ENCODE data around the gene ARFGAP2. TPM values are rescaled to one million over a fixed set of nuclear protein-coding genes. Genes with fewer than 3 reads are reported as not detected.

ARFGAP2 gene
- total RNA-seq, result 85.1 and 96.1 TPM in 2 replicates

DNA sequence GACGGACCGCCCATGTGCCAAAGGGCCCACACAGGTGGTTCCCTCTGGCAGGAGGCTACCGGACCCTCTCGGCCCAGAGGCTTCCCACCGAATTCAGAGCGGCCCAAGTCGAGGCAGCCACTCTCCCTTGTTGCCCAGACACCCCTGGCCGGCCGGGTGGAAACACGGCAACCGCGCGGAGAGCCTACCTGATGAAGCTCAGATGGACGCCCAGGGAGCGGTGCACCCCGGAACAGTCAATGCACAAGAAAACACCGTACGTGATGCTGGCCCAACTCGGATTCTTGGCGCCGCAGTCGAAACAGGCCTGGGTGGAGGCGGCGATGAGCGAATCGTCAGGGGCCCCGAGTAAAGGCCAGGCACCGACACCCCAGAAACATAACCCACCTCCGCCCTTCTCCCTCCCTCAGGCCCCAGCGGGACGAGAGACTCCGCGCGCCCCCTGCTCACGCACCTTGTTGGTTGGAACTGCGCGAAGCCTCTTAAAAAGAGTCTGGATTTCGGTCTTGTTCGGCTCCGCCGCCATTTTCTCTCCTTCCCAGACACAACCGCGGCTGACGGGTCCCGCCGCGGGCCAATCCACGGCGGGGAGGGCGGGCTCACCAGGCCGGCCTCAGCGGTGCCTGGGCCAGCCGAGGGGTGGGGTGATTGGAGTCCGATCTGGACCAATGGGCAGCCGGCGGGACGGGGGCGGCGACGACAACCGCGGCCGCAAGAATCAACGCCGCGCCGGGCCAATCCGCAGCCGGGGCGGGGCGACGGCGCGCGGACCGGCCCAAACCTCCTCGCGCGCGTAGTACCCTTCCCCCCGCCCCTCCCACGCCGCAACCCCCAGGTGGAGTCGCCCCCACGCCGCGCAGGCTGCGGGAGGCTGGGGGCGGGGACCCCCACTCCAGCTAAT is at the start of gene ARFGAP2:
TSS of gene ARFGAP2 (minus strand) at position 552 of the 901 bp plus-strand sequence. CDS start at position 526, 26 bp downstream.

DNA sequence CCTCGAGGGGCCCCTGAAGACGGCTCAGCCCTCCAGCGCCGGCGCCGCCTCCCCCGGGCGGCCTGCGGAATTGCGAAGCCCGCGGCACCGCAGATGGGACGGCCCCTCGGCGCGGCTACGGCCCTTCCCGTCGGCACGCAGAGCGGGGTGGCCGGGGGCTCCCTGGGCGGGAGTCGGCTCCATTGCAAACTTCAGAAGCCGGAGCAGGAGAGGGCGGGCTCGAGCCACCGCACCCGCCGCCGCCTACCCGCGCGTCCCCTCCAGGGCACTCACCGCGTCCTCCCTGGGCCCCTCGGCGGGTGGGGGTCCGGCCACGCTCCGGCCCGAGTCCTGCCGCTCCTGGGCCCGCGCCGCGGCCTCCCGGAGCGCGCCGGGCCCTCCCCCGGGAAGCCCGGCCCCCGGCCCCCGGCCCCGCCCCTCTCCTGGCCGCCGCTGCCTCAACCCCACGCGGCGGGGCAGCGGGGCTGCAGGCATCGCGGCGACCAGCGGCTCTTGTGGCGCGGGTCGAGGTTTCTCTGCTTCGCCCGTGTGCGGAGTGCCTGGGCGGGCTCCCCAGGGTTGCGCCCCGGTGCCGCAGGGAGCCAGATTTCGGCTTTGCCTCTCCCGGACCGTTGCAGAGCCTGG is 9.5 kb upstream of the ARFGAP2 start, which contains the start of gene PACSIN3:
TSS of gene PACSIN3 (minus strand) at position 359 of the 624 bp plus-strand sequence. CDS start 3,707 bp downstream, outside the sequence.

Other genes with a start within 250 kb of the ARFGAP2 start
- gene CSTPP1, start 240.1 kb downstream of the ARFGAP2 start, total RNA-seq, result 5.1 and 15.7 TPM in 2 replicates
- 71.7 and 86.5 TPM in 2 replicates for gene PACSIN3, start 9.6 kb upstream of the ARFGAP2 start, total RNA-seq
- gene DDB2, start 38.1 kb upstream of the ARFGAP2 start, total RNA-seq, result 20.6 and 33.2 TPM in 2 replicates
- 13.0 and 25.1 TPM in 2 replicates for gene ACP2, start 71.9 kb upstream of the ARFGAP2 start, total RNA-seq
- 3.3 and 14.7 TPM in 2 replicates for gene NR1H3, start 81.1 kb upstream of the ARFGAP2 start, total RNA-seq
- gene MADD, start 93.3 kb upstream of the ARFGAP2 start, total RNA-seq, result 10.6 and 18.6 TPM in 2 replicates
- not detected in 2 replicates for gene MYBPC3, start 175.8 kb upstream of the ARFGAP2 start, total RNA-seq
- gene SPI1, start 201.7 kb upstream of the ARFGAP2 start, total RNA-seq, result not detected in 2 replicates
- gene SLC39A13, start 231.7 kb upstream of the ARFGAP2 start, total RNA-seq, result 13.3 and 29.6 TPM in 2 replicates
- 135 and 147 TPM in 2 replicates for gene PSMC3, start 249.6 kb upstream of the ARFGAP2 start, total RNA-seq

All from nasal cavity respiratory epithelium epithelial cell of viscerocranial mucosa (primary cell).